UCSD-AML1 (cell line): Measurements from ENCODE around the gene SLC36A3.
A peak's percentile ranks its signal among the peaks of the same experiment; 100 is the strongest.
"Not testable (repeated sequence)": the region's sequence is repeated elsewhere in the genome, so short reads cannot be mapped to it uniquely, and the experiment has no call there.

ENCODE experiments used
- DNase-seq: peaks from one replicate; lab custom pipeline; 2025; ENCODE audit not compliant: unreplicated experiment; lab: John Stamatoyannopoulos, UW

Gene SLC36A3

GRCh38 chr5:151262532-151262931 is 41.0 kb downstream of the SLC36A3 start:
- no peak for DNase-seq

- no peak for DNase-seq
Observed at GRCh38 chr5:151259931-151260330, 43.6 kb downstream of the SLC36A3 start.

GRCh38 chr5:151258816-151259215 is 44.8 kb downstream of the SLC36A3 start:
- no peak for DNase-seq

GRCh38 chr5:151258201-151258611 is 45.4 kb downstream of the SLC36A3 start:
- DNase-seq = no peak

- DNase-seq = no peak
Observed at GRCh38 chr5:151257731-151258181, 45.8 kb downstream of the SLC36A3 start.

GRCh38 chr5:151255621-151256286 is 47.8 kb downstream of the SLC36A3 start:
- DNase-seq = no peak

- not testable (repeated sequence) for DNase-seq
Observed at GRCh38 chr5:151254990-151255389, 48.6 kb downstream of the SLC36A3 start.

- DNase-seq = no peak
Observed at GRCh38 chr5:151254556-151254955, 49.0 kb downstream of the SLC36A3 start.

GRCh38 chr5:151253605-151253950 is 50.0 kb downstream of the SLC36A3 start:
- DNase-seq = no peak

- peak; percentile 99 for DNase-seq
Observed at GRCh38 chr5:151252762-151253604, 50.6 kb downstream of the SLC36A3 start, which contains the start of gene GM2A. Gene GM2A (plus strand): TSS chr5:151253185. CDS start chr5:151253217, 32 bp downstream.

- no peak for DNase-seq
Observed at GRCh38 chr5:151251621-151252020, 51.9 kb downstream of the SLC36A3 start.

- no peak for DNase-seq
Observed at GRCh38 chr5:151251001-151251551, 52.5 kb downstream of the SLC36A3 start.

GRCh38 chr5:151250346-151251000 is 53.1 kb downstream of the SLC36A3 start:
- no peak for DNase-seq

- no peak for DNase-seq
Observed at GRCh38 chr5:151249281-151249680, 54.3 kb downstream of the SLC36A3 start.

GRCh38 chr5:151248651-151249050 is 54.9 kb downstream of the SLC36A3 start:
- no peak for DNase-seq

- DNase-seq = no peak
Observed at GRCh38 chr5:151245680-151246219, 57.8 kb downstream of the SLC36A3 start.

GRCh38 chr5:151244206-151244605 is 59.4 kb downstream of the SLC36A3 start:
- DNase-seq = no peak

GRCh38 chr5:151243564-151243963 is 60.0 kb downstream of the SLC36A3 start:
- DNase-seq = no peak

- DNase-seq = no peak
Observed at GRCh38 chr5:151243127-151243526, 60.4 kb downstream of the SLC36A3 start.

- no peak for DNase-seq
Observed at GRCh38 chr5:151240924-151241635, 62.5 kb downstream of the SLC36A3 start.
